T47D (cell line): Measurements from ENCODE around the gene RPS6KA5.
A peak's percentile ranks its signal among the peaks of the same experiment; 100 is the strongest.

ENCODE experiments used
- DNase-seq, 2 experiments: peaks; one replicate each; pipeline versions ENCODE4 v3.0.0 to v3.0.0-alpha.2; 2011 to 2012; ENCODE audit warnings: low read depth in 1 of 2, low spot score in 1 of 2
- JUND ChIP-seq: IDR thresholded peaks from 2 replicates; pipeline ENCODE4 v1.6.1; 2012; ENCODE audit warnings: low read depth
- in situ Hi-C: cut with HindIII; loops from 2 replicates; pipeline ENCODE4 v1.10.0; 2016; ENCODE audit warnings: low sequenced_read_pairs, low pct_unique_long_range_greater_than_20kb

RPS6KA5 gene

DNA sequence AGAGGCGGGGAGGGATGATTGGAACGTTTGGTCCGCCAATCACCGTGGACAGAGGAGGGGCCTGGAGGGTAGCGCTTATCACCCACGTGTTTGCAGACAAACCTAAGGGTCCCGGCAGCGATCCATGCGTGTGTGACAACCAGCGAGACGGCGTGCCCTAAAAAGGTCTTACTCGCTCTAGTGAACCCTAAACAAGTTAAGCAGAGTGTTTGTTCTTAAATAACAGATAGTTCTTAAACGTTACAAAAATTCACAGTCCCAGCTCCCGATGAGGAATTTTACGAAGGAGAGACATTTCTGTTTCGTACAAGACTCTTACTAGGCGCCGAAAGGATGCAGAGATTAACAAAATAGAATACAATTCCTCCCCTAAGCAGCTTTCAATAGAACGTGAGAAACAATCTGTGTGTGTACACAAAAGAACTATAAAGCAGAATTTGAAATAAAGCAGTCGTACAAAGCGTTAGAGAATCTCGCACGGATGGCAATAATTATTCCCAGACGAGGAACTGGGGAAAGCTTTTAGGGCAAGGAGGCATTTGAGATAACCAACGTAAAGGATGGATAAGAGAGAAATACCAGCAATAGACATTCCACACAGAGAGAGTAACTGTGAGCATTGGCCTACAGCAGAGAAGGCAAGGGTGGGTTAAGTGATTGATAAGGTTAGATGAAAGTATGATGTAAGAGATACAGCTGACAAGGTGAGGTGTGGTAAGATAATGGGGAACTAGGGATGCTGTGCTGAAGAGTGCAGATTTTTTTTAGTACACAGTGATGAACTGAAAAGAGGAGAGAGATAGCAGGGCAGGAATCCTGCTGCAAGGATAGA is 831 bp upstream of the RPS6KA5 start:
- TF ChIP-seq JUND, result no peak
- DNase-seq, result no peak
- in situ Hi-C loops, result no loop called here

DNA sequence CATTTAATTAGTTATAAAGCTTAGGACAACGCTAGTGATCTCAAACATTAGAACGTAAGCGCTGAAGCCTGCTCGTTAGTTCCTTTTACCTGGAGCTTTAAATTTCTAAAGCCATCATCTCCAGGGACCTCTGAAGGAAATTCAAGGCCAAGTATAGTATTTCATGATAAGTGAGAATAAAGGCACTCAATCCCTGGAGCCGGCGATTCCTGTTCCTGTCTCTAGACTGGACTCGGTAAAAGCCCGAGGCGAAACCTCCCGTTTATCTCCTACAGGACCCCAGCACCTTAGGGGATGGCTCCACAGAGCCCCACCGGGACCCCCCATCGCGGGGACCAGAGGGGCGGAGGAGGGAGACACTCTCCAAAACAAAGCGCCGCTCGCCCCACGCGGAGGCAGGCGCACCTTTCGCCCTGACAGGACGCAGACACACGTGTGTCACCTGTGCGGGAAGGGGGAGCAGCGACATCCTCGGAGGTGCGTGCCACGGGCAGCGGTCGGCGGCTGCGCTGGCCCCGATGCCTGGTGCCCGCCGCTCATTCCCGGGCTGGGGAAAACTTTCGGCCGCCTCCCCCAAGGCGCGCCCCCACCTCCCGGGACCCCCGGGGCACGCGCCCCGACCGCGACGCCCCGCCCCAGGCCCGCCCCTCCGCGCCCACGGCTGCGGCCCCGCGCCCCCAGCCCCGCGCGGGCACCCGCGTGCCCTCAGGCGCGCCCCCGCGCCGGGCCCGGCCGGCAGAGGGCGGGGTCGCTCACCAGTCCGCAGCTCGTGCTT is 678 bp downstream of the RPS6KA5 start:
- TF ChIP-seq JUND, result no peak
- DNase-seq, result peak; percentile 58 to 69

DNA sequence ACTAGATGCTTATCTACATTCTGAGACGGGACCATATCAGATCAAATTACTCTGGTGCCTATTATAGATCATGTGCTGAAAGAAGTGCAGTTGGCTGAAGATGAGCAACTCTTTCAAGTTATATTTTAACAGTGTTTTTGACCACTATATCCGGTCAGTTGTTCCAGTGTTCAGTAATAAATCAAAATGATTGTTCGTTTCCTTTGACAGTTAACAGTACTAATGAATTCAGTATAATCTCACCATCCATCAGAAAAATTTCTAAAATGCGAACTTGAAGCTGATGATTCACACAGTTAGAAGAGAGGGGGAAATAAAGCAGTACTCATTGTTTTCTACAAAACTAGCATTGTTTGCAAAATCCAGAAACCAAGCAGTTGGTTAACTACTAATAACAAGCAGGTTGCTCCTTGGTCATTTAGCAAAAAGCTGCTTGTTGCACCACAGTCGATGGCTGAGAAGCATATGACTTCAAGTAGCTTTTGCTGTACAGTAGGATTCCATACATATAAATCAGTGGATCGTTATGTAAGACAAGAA is 2.3 kb downstream of the RPS6KA5 start:
- in situ Hi-C loops, result no loop called here
- no peak for DNase-seq
- no peak for TF ChIP-seq JUND

More for the DNA sequence above, 678 bp downstream of the RPS6KA5 start:
- in situ Hi-C loops, result no loop called here

DNA sequence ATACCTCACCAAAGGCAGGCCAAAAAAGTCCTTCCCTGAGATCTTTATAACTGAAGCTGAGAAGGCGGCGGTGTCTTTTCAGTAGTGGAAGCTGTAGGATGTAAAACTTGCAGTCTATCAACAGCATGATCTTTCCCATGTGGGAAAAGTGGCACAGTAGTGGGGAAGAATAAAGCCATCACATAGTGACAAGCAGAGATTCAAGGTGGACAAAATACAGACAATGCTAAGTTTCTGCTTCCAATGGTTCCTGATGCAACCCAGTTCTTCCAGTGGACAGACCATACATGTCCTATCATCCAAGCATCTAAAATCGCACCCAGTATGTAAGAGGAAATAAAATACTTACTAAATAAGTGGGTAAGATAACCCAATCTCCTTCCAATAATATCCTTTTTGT is 4.1 kb downstream of the RPS6KA5 start:
- no peak for TF ChIP-seq JUND
- in situ Hi-C loops, result no loop called here
- no peak for DNase-seq

DNA sequence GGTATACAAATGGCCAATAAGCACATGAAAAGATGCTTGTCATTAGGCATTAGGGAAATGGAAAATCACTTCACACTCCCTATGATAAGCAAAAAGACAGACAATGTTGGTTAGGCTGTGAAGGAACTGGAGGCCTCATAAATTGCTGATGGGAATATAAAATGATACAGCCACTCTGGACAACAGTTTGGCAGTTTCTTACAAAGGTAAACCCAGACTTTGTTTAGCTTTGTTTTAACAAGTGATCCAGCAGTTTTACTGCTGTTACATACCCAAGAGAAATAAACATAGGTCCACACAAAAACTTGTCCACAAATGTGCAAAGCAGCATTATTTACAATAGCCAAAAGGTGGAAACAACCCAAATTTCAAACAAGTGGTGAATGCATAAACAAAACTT is 5.4 kb downstream of the RPS6KA5 start:
- TF ChIP-seq JUND, result no peak
- no peak for DNase-seq
- in situ Hi-C loops, result no loop called here

DNA sequence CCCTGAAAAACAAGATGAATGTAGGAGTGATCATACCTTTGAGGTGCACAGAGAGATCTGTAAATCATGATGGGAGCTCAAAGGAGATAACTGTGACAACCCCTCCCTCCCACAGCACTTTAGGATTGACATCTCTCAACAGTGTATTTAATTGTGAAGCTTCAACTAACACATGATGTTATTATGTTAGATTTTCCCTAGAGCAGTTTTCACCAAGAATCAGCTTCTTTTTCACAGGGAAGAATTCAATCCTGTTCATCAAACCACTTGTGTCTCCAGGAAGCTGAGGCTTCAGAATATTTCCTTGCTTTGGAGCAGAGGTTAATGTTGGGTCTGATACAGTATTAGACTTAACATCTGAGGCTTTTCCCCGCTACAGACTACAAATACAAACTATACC is 11.8 kb downstream of the RPS6KA5 start:
- in situ Hi-C loops, result no loop called here
- TF ChIP-seq JUND, result no peak

DNA sequence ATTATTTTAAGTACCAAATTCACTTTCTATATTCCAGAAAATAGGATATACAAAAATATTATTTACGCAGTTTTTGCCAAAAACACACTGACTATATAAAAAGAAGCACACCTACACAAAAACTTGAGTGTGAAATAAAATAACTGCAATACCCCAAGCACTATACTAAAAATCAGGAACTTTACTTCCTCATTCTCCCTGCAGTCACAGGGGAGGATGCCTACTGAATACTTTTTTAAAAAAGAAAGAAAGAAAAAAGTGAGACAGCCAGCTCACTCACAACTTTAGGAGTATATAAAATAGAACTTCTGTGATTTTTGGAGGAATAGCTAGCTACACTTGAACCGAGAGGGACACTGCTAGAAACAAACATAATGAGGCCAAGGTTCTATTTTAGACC is 12.2 kb downstream of the RPS6KA5 start:
- in situ Hi-C loops, result no loop called here
- TF ChIP-seq JUND, result no peak
- DNase-seq, result no peak

More for the DNA sequence above, 11.8 kb downstream of the RPS6KA5 start:
- no peak for DNase-seq

DNA sequence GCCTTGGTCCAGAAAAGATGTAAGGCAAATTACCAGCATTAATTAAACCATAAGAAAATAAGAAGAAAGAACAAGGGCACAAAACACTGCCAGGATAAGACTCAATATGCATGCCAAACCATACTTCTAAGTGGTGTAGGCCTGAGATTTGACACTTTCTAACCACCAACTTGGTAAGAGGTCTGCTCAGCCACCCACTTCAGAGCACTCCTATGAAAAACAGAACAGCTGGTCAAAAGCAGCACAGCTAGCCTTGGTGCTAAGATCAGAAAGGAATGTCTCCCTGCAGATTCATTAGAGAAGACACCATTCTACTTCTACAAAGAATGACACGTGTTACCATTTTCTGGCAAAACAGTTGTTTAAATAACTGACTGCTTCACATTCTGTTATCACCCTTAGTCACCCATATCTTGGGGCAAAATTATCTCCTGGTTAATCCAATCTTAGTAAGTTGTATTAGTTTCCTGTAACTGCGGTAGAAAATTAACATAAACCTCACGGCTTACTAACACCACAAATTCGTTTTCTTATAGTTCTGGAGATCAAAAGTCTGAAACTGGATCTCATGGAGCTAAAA is 13.2 kb downstream of the RPS6KA5 start:
- no peak for DNase-seq
- in situ Hi-C loops, result no loop called here
- TF ChIP-seq JUND, result no peak

DNA sequence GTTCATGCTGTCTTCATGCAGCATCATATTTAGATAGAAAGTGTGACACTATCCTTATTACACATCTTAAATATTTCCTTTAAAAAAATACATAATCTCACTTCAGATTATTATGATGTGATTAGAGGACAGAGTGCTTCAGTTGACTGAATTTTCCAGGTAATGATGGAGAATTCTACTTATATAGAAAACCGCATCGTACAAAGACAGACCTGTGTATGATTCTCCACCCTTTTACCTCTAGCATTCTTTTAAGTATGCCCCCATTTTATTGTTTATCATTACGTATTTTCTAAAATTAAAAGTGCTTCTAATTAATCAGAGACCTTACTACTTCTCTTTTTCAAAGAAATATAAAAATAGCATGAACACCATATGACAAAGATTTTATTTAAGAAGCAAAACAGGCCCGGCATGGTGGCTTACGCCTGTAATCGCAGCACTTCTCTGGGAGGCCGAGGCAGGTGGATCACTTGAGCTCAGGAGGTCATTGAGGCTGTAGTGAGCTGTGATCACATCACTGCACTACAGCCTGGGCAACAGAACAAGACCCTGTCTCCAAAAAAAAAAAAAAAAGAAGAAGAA is 13.9 kb downstream of the RPS6KA5 start:
- no peak for TF ChIP-seq JUND
- in situ Hi-C loops, result no loop called here
- DNase-seq, result no peak

DNA sequence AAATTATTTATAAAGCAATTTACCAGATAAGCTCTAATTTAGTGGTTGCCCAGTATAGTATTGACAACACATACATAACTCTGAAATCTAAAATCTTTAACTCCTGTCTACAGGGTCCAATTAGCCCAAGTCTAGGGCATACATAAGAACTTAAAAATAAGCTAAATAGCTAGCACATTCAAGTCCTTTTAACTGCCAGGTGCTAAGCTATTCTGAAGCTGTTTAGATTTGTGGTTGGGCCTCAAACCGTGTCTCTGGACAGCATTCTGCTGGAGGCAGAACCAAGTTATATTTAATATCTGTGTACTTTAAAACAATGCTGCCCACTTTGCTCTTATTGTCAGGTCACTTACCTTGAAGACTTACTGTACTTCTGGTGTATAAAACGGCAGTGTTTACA is 19.0 kb downstream of the RPS6KA5 start:
- in situ Hi-C loops, result no loop called here
- no peak for TF ChIP-seq JUND
- peak in 1 of 2 experiments; percentile 48 for DNase-seq

DNA sequence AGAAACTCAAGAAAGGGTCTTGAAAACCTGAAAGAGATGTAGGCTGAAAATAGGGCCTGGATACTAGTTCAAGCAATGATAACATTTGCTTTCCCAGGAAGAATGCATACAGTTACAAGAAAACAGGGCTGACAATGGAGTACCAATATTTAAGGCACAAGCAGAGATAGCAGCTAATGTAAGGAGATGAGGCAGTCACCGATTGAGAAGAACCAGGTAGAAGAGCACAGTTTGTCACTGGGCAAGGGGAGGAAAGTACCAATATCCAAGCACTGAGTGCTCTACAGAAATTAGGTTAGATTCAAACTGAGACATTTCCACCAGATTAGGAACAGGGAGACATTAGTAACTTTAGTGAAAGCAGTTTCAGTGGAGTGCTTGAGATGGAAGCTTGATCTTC is 19.9 kb downstream of the RPS6KA5 start:
- no peak for DNase-seq
- in situ Hi-C loops, result no loop called here
- no peak for TF ChIP-seq JUND

DNA sequence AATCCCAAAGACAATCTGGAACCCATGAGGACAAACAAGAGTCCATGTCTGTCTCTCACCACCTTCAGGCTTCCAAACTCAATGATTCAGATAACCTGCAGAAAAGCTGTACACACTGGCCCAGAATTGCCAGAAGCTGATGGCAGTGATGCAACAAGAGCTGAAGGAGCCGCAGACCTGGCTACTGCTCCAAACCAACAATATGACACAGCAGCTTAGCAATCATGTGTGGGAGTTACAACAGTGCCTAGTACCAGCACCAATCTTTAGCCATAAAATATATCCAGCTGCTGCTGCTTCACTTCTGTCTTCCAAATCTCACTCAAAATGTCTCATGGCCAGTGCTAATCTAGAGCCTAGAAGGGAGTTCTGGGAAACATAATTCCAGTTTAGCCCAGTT is 22.0 kb downstream of the RPS6KA5 start:
- DNase-seq, result no peak
- no peak for TF ChIP-seq JUND
- in situ Hi-C loops, result no loop called here
